Neural progenitor cell (in vitro differentiated cells): ENCODE measurements around the gene CCDC90B. TPM values are rescaled to one million over a fixed set of nuclear protein-coding genes. Genes with fewer than 3 reads are reported as not detected.
"Not testable (repeated sequence)": the region's sequence is repeated elsewhere in the genome, so short reads cannot be mapped to it uniquely, and the experiment has no call there.

Source experiments
- DNase-seq: peaks from one replicate; pipeline ENCODE4 v3.0.0-alpha.2; 2016; ENCODE audit warnings: low spot score
- H2AFZ ChIP-seq: fragments of 200-600 bp; sonication (generic); replicated peaks from 2 replicates; pipeline ENCODE4 v1.6.1; 2016; ENCODE audit warnings: antibody characterized with exemption
- H3F3A ChIP-seq: fragments of 200-600 bp; sonication (generic); 2 replicates; pipeline ENCODE4 v1.6.1; 2016; ENCODE audit warnings: antibody characterized with exemption, low read depth
- H3K27ac ChIP-seq: fragments of 200-600 bp; sonication (generic); 2 replicates; pipeline ENCODE4 v1.5.1; 2016; ENCODE audit warnings: mild to moderate bottlenecking
- H3K27me3 ChIP-seq: fragments of 200-600 bp; sonication (generic); 2 replicates; pipeline ENCODE4 v1.6.1; 2016; ENCODE audit warnings: mild to moderate bottlenecking, moderate library complexity
- H3K36me3 ChIP-seq: fragments of 200-600 bp; sonication (generic); 2 replicates; pipeline ENCODE4 v1.5.1; 2016
- H3K4me1 ChIP-seq: fragments of 200-600 bp; sonication (generic); 2 replicates; pipeline ENCODE4 v1.6.1; 2016; ENCODE audit warnings: mixed run types
- H3K4me2 ChIP-seq: fragments of 200-600 bp; sonication (generic); 2 replicates; pipeline ENCODE4 v1.6.1; 2016
- H3K4me3 ChIP-seq: fragments of 200-600 bp; sonication (generic); 2 replicates; pipeline ENCODE4 v1.5.1; 2016
- H3K79me2 ChIP-seq: fragments of 200-600 bp; sonication (generic); 2 replicates; pipeline ENCODE4 v1.6.1; 2016; ENCODE audit warnings: low read depth
- H3K9ac ChIP-seq: fragments of 200-600 bp; sonication (generic); 2 replicates; pipeline ENCODE4 v1.6.1; 2016
- H3K9me3 ChIP-seq: fragments of 200-600 bp; sonication (generic); 2 replicates; pipeline ENCODE4 v1.5.1; 2016; ENCODE audit warnings: low read depth
- H4K20me1 ChIP-seq: fragments of 200-600 bp; sonication (generic); 2 replicates; pipeline ENCODE4 v1.6.1; 2016; ENCODE audit warnings: low read depth
- H3K27ac Mint-ChIP-seq: 3 replicates; pipeline ENCODE4 v1.8.0; 2021; ENCODE audit warnings: mixed read lengths
- H3K27me3 Mint-ChIP-seq: 2 replicates; pipeline ENCODE4 v1.8.0; 2022; ENCODE audit warnings: low read depth, mild to moderate bottlenecking, inconsistent platforms, moderate library complexity, mixed read lengths; ENCODE audit not compliant: insufficient read depth
- H3K36me3 Mint-ChIP-seq: 3 replicates; pipeline ENCODE4 v1.8.0; 2021; ENCODE audit warnings: mixed read lengths
- H3K4me1 Mint-ChIP-seq: 3 replicates; pipeline ENCODE4 v1.8.0; 2021; ENCODE audit warnings: mixed read lengths
- H3K4me3 Mint-ChIP-seq: 3 replicates; pipeline ENCODE4 v1.8.0; 2021; ENCODE audit warnings: mild to moderate bottlenecking, moderate library complexity, mixed read lengths
- H3K9me3 Mint-ChIP-seq: 3 replicates; pipeline ENCODE4 v1.8.0; 2020; ENCODE audit warnings: mixed read lengths
- EZH2 ChIP-seq: fragments of 200-600 bp; sonication (generic); IDR thresholded peaks from 2 replicates; pipeline ENCODE4 v1.6.1; 2017; ENCODE audit warnings: antibody characterized with exemption, mild to moderate bottlenecking, moderate library complexity
- EZH2phosphoT487 ChIP-seq: fragments of 200-600 bp; sonication (generic); IDR thresholded peaks from 2 replicates; pipeline ENCODE4 v1.6.1; 2017; ENCODE audit warnings: antibody characterized with exemption
- total RNA-seq: library from RNA; depleted of rRNA; stranded (reverse); fragments of >200 nt; gene quantifications from 2 replicates; pipeline ENCODE4 v1.2.3, GENCODE V29; 2015; ENCODE audit warnings: low replicate concordance
- TF ChIP-seq, protein P1 (sequence below): fragments of 200-600 bp; sonication (generic); IDR thresholded peaks from 2 replicates; pipeline ENCODE4 v1.5.1; 2017; ENCODE audit warnings: antibody characterized with exemption, mild to moderate bottlenecking

Gene CCDC90B
- total RNA-seq, 1 donor from 2014 or later = 91.5 TPM

DNA sequence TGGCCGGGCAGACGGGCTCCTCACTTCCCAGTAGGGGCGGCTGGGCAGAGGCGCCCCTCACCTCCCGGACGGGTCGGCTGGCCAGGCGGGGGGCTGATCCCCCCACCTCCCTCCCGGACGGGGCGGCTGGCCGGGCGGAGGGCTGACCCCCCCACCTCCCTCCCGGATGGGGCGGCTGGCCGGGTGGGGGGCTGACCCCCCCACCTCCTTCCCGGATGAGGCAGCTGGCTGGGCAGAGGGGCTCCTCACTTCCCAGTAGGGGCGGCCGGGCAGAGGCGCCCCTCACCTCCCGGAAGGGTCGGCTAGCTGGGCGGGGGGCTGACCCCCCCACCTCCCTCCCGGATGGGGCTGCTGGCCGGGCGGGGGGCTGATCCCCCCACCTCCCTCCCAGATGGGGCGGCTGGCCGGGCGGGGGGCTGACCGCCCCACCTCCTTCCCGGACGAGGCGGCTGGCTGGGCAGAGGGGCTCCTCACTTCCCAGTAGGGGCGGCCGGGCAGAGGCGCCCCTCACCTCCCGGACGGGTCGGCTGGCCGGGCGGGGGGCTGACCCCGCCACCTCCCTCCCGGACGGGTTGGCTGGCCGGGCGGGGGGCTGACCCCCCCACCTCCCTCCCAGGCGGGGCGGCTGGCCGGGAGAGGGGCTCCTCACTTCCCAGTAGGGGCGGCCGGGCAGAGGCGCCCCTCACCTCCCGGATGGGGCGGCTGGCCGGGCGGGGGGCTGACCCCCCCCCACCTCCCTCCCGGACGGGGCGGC is 30.2 kb upstream of the CCDC90B start:
- H3K27me3 Mint-ChIP-seq, H3K27me3 ChIP-seq, H3F3A ChIP-seq, H3K36me3 ChIP-seq, H2AFZ ChIP-seq, H3K4me3 ChIP-seq, DNase-seq, H3K4me1 Mint-ChIP-seq, H3K27ac ChIP-seq, H3K36me3 Mint-ChIP-seq, H3K4me3 Mint-ChIP-seq, H3K27ac Mint-ChIP-seq, H3K79me2 ChIP-seq, H3K9ac ChIP-seq, H3K4me2 ChIP-seq, H4K20me1 ChIP-seq, H3K4me1 ChIP-seq, H3K9me3 ChIP-seq: not testable (repeated sequence)
- peaks cover 16% of the 10 kb centered on the region for H3K9me3 Mint-ChIP-seq

DNA sequence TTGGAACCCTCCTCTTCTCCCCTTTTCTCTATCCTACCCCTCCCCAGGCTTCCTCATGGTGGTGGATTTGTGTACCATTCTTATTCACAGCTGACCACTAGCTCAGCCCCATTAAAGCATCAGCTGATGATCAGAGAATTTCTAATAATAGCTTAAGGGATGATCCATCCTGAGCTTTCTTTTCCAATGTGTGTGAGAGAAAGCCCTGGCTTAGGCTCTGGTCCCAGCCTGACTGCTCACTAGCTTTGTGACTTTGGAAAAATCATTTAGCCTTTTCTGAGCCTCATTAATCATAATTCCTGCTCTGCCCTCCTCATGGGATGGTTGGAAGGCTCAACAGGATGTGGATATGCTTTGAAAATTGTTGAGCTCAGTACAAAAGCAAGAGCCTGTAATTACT is 26.3 kb upstream of the CCDC90B start:
- H3K4me1 ChIP-seq = no peaks in the 10 kb centered on the region
- H2AFZ ChIP-seq = no peak overlapping the region
- TF ChIP-seq, protein P1, sequence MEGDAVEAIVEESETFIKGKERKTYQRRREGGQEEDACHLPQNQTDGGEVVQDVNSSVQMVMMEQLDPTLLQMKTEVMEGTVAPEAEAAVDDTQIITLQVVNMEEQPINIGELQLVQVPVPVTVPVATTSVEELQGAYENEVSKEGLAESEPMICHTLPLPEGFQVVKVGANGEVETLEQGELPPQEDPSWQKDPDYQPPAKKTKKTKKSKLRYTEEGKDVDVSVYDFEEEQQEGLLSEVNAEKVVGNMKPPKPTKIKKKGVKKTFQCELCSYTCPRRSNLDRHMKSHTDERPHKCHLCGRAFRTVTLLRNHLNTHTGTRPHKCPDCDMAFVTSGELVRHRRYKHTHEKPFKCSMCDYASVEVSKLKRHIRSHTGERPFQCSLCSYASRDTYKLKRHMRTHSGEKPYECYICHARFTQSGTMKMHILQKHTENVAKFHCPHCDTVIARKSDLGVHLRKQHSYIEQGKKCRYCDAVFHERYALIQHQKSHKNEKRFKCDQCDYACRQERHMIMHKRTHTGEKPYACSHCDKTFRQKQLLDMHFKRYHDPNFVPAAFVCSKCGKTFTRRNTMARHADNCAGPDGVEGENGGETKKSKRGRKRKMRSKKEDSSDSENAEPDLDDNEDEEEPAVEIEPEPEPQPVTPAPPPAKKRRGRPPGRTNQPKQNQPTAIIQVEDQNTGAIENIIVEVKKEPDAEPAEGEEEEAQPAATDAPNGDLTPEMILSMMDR = no peak
- TF ChIP-seq EZH2 (no peak), EZH2phosphoT487 (no peak)
- Mint-ChIP-seq H3K9me3 (peaks cover 14% of the 10 kb centered on the region), H3K27me3 (no peaks in the 10 kb centered on the region), H3K36me3 (no peaks in the 10 kb centered on the region), H3K4me3 (no peak overlapping the region), H3K4me1 (peaks cover 10% of the 10 kb centered on the region), H3K27ac (peak overlapping the region; percentile 76)
- H3K79me2 ChIP-seq = no peaks in the 10 kb centered on the region
- H4K20me1 ChIP-seq = no peaks in the 10 kb centered on the region
- no peaks in the 10 kb centered on the region for H3K27me3 ChIP-seq
- no peaks in the 10 kb centered on the region for H3K36me3 ChIP-seq
- H3K27ac ChIP-seq = no peak overlapping the region
- H3K4me3 ChIP-seq = no peak overlapping the region
- no peaks in the 10 kb centered on the region for H3F3A ChIP-seq
- no peaks in the 10 kb centered on the region for H3K9me3 ChIP-seq
- no peak overlapping the region for H3K9ac ChIP-seq
- DNase-seq = no peak
- no peak overlapping the region for H3K4me2 ChIP-seq

DNA sequence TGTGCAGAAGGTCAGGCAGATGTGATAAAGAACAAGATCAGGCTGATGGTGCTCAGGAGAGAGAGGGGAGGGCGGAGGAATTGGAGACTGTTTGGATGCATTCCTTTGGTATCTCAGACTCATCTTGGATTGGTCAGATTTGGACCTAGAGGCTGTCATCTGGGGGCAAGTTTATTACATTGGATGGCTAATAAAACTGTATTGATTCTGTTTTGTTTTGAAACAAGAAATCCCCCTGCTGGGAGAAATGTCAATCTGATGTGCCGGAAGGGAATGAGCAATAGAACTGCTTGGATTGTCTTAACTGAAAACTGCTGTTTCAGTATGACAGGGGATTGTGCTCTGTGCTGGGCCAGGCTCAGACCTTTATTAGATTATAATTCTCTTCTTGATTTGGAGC is 25.5 kb upstream of the CCDC90B start:
- TF ChIP-seq EZH2phosphoT487 = no peak
- H3K4me1 Mint-ChIP-seq = peaks cover 10% of the 10 kb centered on the region
- no peak overlapping the region for H2AFZ ChIP-seq
- H3K9ac ChIP-seq = no peak overlapping the region
- H3F3A ChIP-seq = no peaks in the 10 kb centered on the region
- H3K27ac ChIP-seq = no peak overlapping the region
- no peaks in the 10 kb centered on the region for H3K9me3 ChIP-seq
- no peaks in the 10 kb centered on the region for H4K20me1 ChIP-seq
- H3K9me3 Mint-ChIP-seq = peaks cover 14% of the 10 kb centered on the region
- no peaks in the 10 kb centered on the region for H3K27me3 Mint-ChIP-seq
- no peaks in the 10 kb centered on the region for H3K79me2 ChIP-seq
- no peaks in the 10 kb centered on the region for H3K4me1 ChIP-seq
- no peak overlapping the region for H3K4me3 Mint-ChIP-seq
- H3K27ac Mint-ChIP-seq = no peak overlapping the region
- no peak for DNase-seq
- H3K27me3 ChIP-seq = no peaks in the 10 kb centered on the region
- no peak overlapping the region for H3K4me2 ChIP-seq
- H3K36me3 Mint-ChIP-seq = no peaks in the 10 kb centered on the region
- no peaks in the 10 kb centered on the region for H3K36me3 ChIP-seq
- no peak overlapping the region for H3K4me3 ChIP-seq

DNA sequence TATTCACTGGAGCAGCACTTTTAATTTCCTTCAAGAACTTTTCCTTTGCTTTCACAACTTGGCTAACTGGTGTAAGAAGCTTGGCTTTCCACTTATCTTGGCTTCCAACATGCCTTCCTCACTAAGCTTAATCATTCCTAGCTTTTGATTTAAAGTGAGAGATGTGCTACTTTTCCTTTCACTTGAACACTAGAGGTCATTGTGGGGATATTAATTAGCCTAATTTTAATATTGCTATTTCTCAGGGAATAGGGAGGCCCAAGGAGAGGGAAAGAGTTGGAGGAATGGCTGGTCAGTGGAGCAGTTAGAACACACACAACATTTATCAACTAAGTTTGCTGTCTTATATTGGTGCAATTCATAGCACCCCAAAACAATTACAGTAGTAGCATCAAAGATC is 24.6 kb upstream of the CCDC90B start:
- no peak overlapping the region for H3K4me3 Mint-ChIP-seq
- peaks cover 10% of the 10 kb centered on the region for H3K4me1 Mint-ChIP-seq
- DNase-seq = no peak
- no peaks in the 10 kb centered on the region for H3K36me3 ChIP-seq
- no peaks in the 10 kb centered on the region for H3K27me3 Mint-ChIP-seq
- H3K36me3 Mint-ChIP-seq = no peaks in the 10 kb centered on the region
- H3K9ac ChIP-seq = no peak overlapping the region
- no peak overlapping the region for H3K27ac Mint-ChIP-seq
- TF ChIP-seq, protein P1 = no peak
- TF ChIP-seq EZH2 (no peak), EZH2phosphoT487 (no peak)
- H2AFZ ChIP-seq = no peak overlapping the region
- H4K20me1 ChIP-seq = no peaks in the 10 kb centered on the region
- no peak overlapping the region for H3K27ac ChIP-seq
- no peaks in the 10 kb centered on the region for H3K9me3 ChIP-seq
- H3K27me3 ChIP-seq = no peaks in the 10 kb centered on the region
- H3K9me3 Mint-ChIP-seq = peaks cover 14% of the 10 kb centered on the region
- H3K4me3 ChIP-seq = no peak overlapping the region
- no peak overlapping the region for H3K4me2 ChIP-seq
- no peaks in the 10 kb centered on the region for H3K79me2 ChIP-seq
- H3F3A ChIP-seq = no peaks in the 10 kb centered on the region
- no peaks in the 10 kb centered on the region for H3K4me1 ChIP-seq

DNA sequence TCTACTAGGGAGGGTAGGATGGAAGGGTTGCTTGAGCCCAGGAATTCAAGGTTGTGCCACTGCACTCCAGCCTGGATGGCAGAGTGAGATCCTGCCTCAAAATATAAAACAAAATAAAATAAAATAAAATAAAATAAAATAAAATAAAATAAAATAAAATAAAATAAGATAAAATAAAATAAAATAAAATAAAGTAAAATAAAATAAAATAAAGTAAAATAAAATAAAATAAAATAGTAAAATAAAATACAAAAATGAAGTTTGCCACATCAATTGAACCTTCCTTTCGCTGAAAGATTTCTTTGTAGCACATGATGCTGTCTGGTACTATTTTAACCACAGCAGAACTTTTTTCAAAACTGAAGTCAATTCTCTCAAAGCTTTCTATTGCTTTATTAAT is 22.4 kb upstream of the CCDC90B start:
- H3K79me2 ChIP-seq, H3K36me3 Mint-ChIP-seq, H3K4me1 Mint-ChIP-seq, H3K9me3 Mint-ChIP-seq, H3K9me3 ChIP-seq, H3K27me3 ChIP-seq, H3K27me3 Mint-ChIP-seq, H3K9ac ChIP-seq, H3K4me1 ChIP-seq, H4K20me1 ChIP-seq, H3K4me2 ChIP-seq, H3K36me3 ChIP-seq, DNase-seq, H3K4me3 ChIP-seq, H3F3A ChIP-seq, H3K27ac Mint-ChIP-seq, H3K4me3 Mint-ChIP-seq, H3K27ac ChIP-seq, H2AFZ ChIP-seq: not testable (repeated sequence)
